ENCODE results near the gene CCT4. TPM values are rescaled to one million over a fixed set of nuclear protein-coding genes. Genes with fewer than 3 reads are reported as not detected.
A peak's percentile ranks its signal among the peaks of the same experiment; 100 is the strongest.
"Not testable (repeated sequence)": the region's sequence is repeated elsewhere in the genome, so short reads cannot be mapped to it uniquely, and the experiment has no call there.

The CCT4 gene
- polyA plus RNA-seq, 3 donors from 2014 or later: 110 to 119 (median 118) TPM

GRCh38 chr2:61906186-61906470, 17.7 kb upstream of the CCT4 start:
- H3K27ac Mint-ChIP-seq: peak overlapping the region; percentile 69 to 94 (median 93)
- no peaks in the 10 kb centered on the region for H3K9me3 Mint-ChIP-seq
- DNase-seq: no peak
- H3K4me1 Mint-ChIP-seq: peaks cover 20 to 39% of the 10 kb centered on the region in 2 donors
- H3K4me3 Mint-ChIP-seq: peak overlapping the region; percentile 98
- H3K36me3 Mint-ChIP-seq: no peaks in the 10 kb centered on the region
- H3K27me3 Mint-ChIP-seq (ENCODE audit: low read depth in 3 of 3): no peaks in the 10 kb centered on the region

GRCh38 chr2:61905372-61906185, 17.1 kb upstream of the CCT4 start, which contains the start of gene COMMD1:
COMMD1 (plus strand) TSS chr2:61905674; CDS start chr2:61905679, 5 bp downstream.
- H3K36me3 Mint-ChIP-seq: no peaks in the 10 kb centered on the region
- peaks cover 20 to 39% of the 10 kb centered on the region in 2 donors for H3K4me1 Mint-ChIP-seq
- peak within 1 kb of the TSS; percentile 69 to 94 (median 93) for H3K27ac Mint-ChIP-seq
- peak; percentile 70 to 76 (median 74) for DNase-seq
- H3K4me3 Mint-ChIP-seq: peak within 1 kb of the TSS; percentile 98
- no peaks in the 10 kb centered on the region for H3K9me3 Mint-ChIP-seq
- no peaks in the 10 kb centered on the region for H3K27me3 Mint-ChIP-seq (ENCODE audit: low read depth in 3 of 3)

GRCh38 chr2:61900281-61900680, 11.8 kb upstream of the CCT4 start:
- Mint-ChIP-seq H3K9me3 (no peaks in the 10 kb centered on the region), H3K27ac (no peak overlapping the region), H3K27me3 (ENCODE audit: low read depth in 3 of 3) (peaks cover 0 to 2% (median 2%) of the 10 kb centered on the region in 3 donors), H3K36me3 (no peaks in the 10 kb centered on the region), H3K4me3 (no peak overlapping the region), H3K4me1 (peaks cover 5 to 6% of the 10 kb centered on the region in 2 donors)
- DNase-seq: no peak

GRCh38 chr2:61898810-61899209, 10.4 kb upstream of the CCT4 start:
- no peak overlapping the region for H3K4me3 Mint-ChIP-seq
- H3K36me3 Mint-ChIP-seq: no peaks in the 10 kb centered on the region
- H3K27me3 Mint-ChIP-seq (ENCODE audit: low read depth in 3 of 3): peaks cover 0 to 2% (median 2%) of the 10 kb centered on the region in 3 donors
- no peaks in the 10 kb centered on the region for H3K9me3 Mint-ChIP-seq
- no peak overlapping the region for H3K27ac Mint-ChIP-seq
- no peak for DNase-seq
- no peaks in the 10 kb centered on the region for H3K4me1 Mint-ChIP-seq

- peaks cover 9 to 19% (median 17%) of the 10 kb centered on the region in 3 donors for H3K27me3 Mint-ChIP-seq (ENCODE audit: low read depth in 3 of 3)
- no peaks in the 10 kb centered on the region for H3K9me3 Mint-ChIP-seq
- DNase-seq: no peak
- peaks cover 29 to 33% of the 10 kb centered on the region in 2 donors for H3K4me1 Mint-ChIP-seq
- H3K36me3 Mint-ChIP-seq: peaks cover 0 to 3% (median 0%) of the 10 kb centered on the region in 3 donors
- peak overlapping the region; percentile 95 to 99 (median 97) for H3K27ac Mint-ChIP-seq
- H3K4me3 Mint-ChIP-seq: peak overlapping the region; percentile 96 to 100 (median 98)
Measured at GRCh38 chr2:61887717-61888266, 664 bp downstream of the CCT4 start.

- H3K4me3 Mint-ChIP-seq: peak overlapping the region; percentile 55 to 98 (median 68)
- H3K27ac Mint-ChIP-seq: peak overlapping the region; percentile 27 to 69 (median 53)
- no peaks in the 10 kb centered on the region for H3K9me3 Mint-ChIP-seq
- H3K36me3 Mint-ChIP-seq: peaks cover 0 to 3% (median 0%) of the 10 kb centered on the region in 3 donors
- no peak for DNase-seq
- H3K27me3 Mint-ChIP-seq (ENCODE audit: low read depth in 3 of 3): peaks cover 9 to 18% (median 17%) of the 10 kb centered on the region in 3 donors
- peaks cover 29 to 33% of the 10 kb centered on the region in 2 donors for H3K4me1 Mint-ChIP-seq
Measured at GRCh38 chr2:61885896-61886603, 2.4 kb downstream of the CCT4 start.

- H3K36me3 Mint-ChIP-seq: peaks cover 0 to 18% (median 8%) of the 10 kb centered on the region in 3 donors
- no peak overlapping the region for H3K4me3 Mint-ChIP-seq
- H3K9me3 Mint-ChIP-seq: no peaks in the 10 kb centered on the region
- H3K27ac Mint-ChIP-seq: no peak overlapping the region
- H3K4me1 Mint-ChIP-seq: peaks cover 23 to 24% of the 10 kb centered on the region in 2 donors
- DNase-seq: no peak
- peaks cover 0 to 2% (median under 1%) of the 10 kb centered on the region in 3 donors for H3K27me3 Mint-ChIP-seq (ENCODE audit: low read depth in 3 of 3)
Measured at GRCh38 chr2:61882850-61883249, 5.6 kb downstream of the CCT4 start.

GRCh38 chr2:61879351-61879750, 9.1 kb downstream of the CCT4 start:
- H3K36me3 Mint-ChIP-seq: peaks cover 10 to 40% (median 31%) of the 10 kb centered on the region in 3 donors
- not testable (repeated sequence) for H3K27me3 Mint-ChIP-seq (ENCODE audit: low read depth in 3 of 3); H3K9me3 Mint-ChIP-seq; H3K4me1 Mint-ChIP-seq; H3K27ac Mint-ChIP-seq; DNase-seq; H3K4me3 Mint-ChIP-seq

- H3K36me3 Mint-ChIP-seq: peaks cover 10 to 46% (median 31%) of the 10 kb centered on the region in 3 donors
- no peaks in the 10 kb centered on the region for H3K9me3 Mint-ChIP-seq
- H3K27ac Mint-ChIP-seq: no peak overlapping the region
- no peak overlapping the region for H3K4me3 Mint-ChIP-seq
- no peak for DNase-seq
- no peaks in the 10 kb centered on the region for H3K27me3 Mint-ChIP-seq (ENCODE audit: low read depth in 3 of 3)
- no peaks in the 10 kb centered on the region for H3K4me1 Mint-ChIP-seq
Measured at GRCh38 chr2:61878761-61879160, 9.7 kb downstream of the CCT4 start.

- H3K27me3 Mint-ChIP-seq (ENCODE audit: low read depth in 3 of 3): no peaks in the 10 kb centered on the region
- no peak for DNase-seq
- no peak overlapping the region for H3K4me3 Mint-ChIP-seq
- H3K4me1 Mint-ChIP-seq: no peaks in the 10 kb centered on the region
- H3K9me3 Mint-ChIP-seq: no peaks in the 10 kb centered on the region
- H3K36me3 Mint-ChIP-seq: peaks cover 10 to 49% (median 33%) of the 10 kb centered on the region in 3 donors
- no peak overlapping the region for H3K27ac Mint-ChIP-seq
Measured at GRCh38 chr2:61877571-61878245, 10.7 kb downstream of the CCT4 start.

- Mint-ChIP-seq H3K36me3 (peaks cover 13 to 59% (median 39%) of the 10 kb centered on the region in 3 donors), H3K4me1 (no peaks in the 10 kb centered on the region), H3K4me3 (no peak overlapping the region), H3K27ac (no peak overlapping the region), H3K27me3 (ENCODE audit: low read depth in 3 of 3) (no peaks in the 10 kb centered on the region), H3K9me3 (no peaks in the 10 kb centered on the region)
- no peak for DNase-seq
Measured at GRCh38 chr2:61876400-61876799, 12.1 kb downstream of the CCT4 start.

- H3K4me3 Mint-ChIP-seq; DNase-seq; H3K27me3 Mint-ChIP-seq (ENCODE audit: low read depth in 3 of 3); H3K4me1 Mint-ChIP-seq; H3K27ac Mint-ChIP-seq; H3K9me3 Mint-ChIP-seq: not testable (repeated sequence)
- H3K36me3 Mint-ChIP-seq: peaks cover 23 to 52% (median 38%) of the 10 kb centered on the region in 3 donors
Measured at GRCh38 chr2:61866482-61867089, 21.9 kb downstream of the CCT4 start.

- Mint-ChIP-seq H3K4me1 (no peaks in the 10 kb centered on the region), H3K36me3 (peaks cover 15 to 38% (median 30%) of the 10 kb centered on the region in 3 donors), H3K9me3 (peaks cover 0 to 6% (median 0%) of the 10 kb centered on the region in 6 donors), H3K27me3 (ENCODE audit: low read depth in 3 of 3) (peaks cover 0 to 4% (median 0%) of the 10 kb centered on the region in 3 donors), H3K4me3 (no peak overlapping the region), H3K27ac (no peak overlapping the region)
- no peak for DNase-seq
Measured at GRCh38 chr2:61862085-61862484, 26.4 kb downstream of the CCT4 start.
